Dedifferentiated amniotic fluid mesenchymal stem cell (primary cell): ENCODE measurements around the gene TSPAN5.

ENCODE experiments used
- DNase-seq: peaks from one replicate; pipeline ENCODE4 v3.0.0-alpha.2; 2016; ENCODE audit errors: extremely low spot score

Gene TSPAN5

DNA sequence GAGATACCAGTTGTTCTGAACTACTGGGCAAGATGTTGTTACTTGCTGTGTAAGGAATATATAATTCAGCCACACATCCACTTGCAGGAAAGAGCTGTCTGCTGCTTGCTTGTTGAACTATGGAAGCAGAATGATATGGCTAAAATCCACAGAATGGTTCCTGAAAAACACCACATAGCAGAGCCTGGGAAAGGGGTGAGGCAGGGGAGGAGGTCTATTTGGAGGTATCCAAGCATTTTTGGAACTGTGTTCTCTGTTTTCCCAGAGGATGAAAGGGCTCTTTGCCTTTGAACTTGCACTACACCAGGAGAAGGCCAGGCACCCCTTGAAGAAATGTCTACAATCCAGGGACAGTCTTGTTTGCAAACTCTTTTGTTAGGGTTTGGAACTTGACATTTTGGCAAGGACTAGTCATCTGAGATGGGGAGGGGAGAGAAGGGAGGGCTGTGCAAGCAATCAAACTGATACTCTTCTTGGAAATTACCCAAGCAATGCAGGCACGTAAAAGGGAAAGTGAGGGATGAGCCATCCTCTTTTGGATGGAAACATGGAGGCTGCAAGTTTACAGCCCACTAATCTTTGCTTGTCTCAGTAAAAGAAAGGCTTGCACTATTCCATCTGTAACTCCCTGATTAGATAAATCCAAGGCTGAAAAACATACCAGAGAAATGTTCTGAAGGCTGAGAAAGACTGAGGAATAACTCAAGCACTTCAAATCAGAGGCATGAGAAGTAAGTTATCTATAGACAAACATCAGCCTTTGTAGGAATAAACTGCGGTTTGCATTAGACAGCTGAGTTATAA, 141.0 kb downstream of the TSPAN5 start:
- no peak for DNase-seq

DNA sequence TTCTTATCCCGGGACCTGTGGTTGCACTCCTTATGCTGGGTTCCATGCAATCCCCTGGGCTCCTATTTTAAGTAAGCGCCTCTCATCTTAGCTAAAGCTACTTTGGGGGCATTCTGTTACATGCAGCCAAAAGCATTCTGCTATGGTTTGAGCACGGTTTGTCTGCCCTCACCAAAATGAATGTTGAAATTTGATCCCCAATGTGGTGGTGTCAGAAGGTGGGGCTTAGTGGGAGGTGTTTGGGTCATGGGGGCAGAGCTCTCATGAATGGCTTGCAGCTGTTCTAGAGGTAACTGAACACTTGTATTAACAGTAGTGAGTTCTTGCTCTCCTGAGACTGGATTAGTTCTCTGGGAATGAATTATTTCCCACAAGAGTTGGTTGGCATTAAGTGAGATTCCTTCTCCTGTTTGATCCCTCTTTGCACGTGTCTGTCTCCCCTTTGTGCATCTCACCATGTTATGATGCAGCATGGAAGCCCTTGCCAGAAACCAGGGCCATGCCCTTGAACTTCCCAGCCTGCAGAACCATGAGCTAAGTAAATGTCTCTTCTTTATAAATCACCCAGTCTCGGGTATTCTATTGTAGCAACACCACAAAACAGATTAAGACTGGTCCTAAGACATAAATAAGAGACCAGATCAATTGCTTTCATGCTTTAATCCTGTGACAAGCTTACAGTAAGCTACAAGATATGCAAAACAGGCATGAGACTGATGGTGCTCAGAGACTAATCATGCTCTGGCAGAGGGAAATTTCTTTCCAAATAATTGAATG, 141.8 kb downstream of the TSPAN5 start:
- DNase-seq, result no peak

DNA sequence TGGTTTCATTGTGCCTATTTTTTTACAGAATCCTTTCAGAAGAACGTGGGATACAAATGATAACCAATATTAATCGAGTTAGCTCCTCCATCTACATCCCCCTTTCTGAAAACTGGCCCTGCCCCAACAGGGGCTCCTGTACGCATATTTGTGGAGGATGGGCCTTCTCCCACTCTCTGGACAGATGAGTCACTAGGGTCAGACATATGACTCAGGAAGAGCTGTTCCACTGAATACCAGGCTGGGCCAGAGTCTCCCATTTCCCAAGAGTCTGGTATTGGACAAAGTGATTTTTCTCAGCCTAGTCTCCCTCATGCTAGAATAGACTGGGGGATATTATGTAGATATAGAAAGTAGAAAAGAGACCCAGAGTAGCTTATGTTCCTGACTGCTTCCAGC, 142.4 kb downstream of the TSPAN5 start:
- DNase-seq, result peak; percentile 59

- DNase-seq, result no peak
Measured at GRCh38 chr4:98515470-98515809, 143.0 kb downstream of the TSPAN5 start.

DNA sequence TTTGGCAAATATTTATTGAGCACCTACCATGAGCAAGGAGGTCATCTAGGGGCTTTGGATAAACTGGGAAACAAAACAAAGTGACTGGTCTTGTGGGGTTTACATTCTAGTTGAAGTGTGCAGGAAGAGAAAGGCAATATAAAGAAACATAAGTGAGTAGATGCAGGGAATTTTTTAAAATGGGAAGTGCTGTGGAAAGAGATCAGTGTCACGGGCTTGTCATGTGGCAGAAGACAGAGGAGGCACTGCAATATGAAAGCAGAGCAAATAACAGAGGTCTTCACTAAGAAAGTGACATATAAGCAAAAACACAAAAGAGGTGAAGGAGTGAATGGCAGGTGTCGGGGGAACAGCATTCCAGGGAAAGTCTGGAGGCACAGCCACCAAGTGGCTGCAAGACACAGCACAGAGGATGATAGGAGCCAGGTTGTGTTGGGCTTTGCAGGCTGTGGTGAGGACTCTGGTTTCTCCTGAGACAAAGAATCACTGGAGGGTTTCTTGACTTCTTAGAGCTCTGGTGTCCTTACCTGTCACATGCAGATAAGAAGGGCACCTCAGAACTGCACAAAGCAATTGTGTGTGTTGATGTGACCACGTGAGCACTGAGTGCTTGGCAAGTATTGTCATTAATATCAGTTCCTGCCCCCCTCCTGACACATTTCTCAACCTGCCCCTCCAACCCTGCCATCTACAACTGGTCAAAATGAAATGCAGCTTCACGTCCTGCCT, 143.5 kb downstream of the TSPAN5 start:
- no peak for DNase-seq

- DNase-seq, result no peak
Measured at GRCh38 chr4:98512918-98513317, 145.5 kb downstream of the TSPAN5 start.

DNA sequence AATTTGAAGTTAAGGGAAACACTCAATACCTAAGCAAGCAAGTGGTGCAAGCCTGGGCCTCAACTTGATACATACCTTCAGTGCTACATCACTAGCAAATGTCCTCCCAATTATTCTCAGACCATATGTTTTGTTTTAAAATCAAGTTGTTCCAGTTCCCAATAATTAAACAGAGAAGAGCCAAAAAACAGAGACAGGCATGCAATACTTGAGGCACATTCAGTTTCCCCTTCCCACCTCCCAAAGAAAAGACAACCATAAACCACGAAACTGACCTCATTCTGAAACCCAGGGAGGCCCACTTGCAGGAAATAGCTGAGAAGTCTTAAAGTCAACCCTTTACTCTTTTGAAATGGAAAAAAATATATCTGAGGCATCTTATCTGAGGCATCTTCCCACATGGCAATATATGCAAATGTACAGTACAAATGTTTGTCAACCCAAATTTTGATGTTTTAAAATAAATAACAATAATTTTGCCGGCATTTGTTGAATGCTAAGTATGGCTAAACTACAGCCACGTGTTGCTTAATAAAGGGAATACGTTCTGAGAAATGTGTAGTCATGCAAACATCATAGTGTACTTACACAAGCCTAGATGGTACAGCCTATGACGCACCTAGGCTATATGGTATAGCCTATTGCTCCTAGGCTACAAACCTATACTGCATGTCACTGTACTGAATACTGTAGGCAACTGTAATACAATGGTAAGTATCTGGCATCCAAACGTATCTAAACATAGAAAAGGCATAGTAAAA, 147.5 kb downstream of the TSPAN5 start:
- DNase-seq, result peak; percentile 91

DNA sequence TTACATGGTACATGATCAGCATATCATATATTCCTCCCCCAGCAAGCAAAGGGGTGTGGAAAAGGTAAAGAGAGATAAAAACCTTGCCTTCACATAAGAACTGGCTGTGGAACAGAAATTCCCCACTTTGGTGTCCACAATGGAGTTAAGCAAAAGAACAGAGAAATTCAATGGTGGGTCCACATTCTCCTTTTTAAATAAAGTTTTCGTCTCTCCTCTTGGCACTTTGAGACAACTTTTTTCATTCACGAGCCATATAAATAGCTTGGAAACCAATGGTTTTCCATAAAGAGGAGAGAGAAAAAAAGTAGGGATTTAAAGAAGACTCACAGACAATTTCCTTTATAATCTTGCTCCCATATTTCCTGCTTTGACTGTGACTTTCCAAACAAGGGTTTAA, 148.1 kb downstream of the TSPAN5 start:
- no peak for DNase-seq

- no peak for DNase-seq
Measured at GRCh38 chr4:98509721-98510120, 148.7 kb downstream of the TSPAN5 start.

- DNase-seq, result no peak
Measured at GRCh38 chr4:98508829-98509598, 149.4 kb downstream of the TSPAN5 start.

DNA sequence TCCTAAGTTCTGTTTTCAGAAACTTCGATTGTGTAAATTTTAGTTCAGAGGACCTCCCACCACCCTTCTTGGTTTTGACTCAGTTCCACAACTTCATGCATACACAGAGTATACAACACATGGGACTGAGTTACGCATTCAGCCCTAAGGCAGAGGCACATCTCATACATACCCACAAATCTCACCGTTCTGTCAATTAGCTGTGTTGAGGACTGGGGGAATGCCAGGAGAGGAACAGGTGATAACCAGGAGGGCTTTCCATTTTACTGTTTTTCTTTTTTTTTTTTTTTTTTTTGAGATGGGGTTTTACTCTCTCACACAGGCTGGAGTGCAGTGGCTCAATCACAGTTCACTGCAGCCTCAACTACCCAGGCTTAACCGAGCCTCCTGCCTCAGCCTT, 150.2 kb downstream of the TSPAN5 start:
- no peak for DNase-seq

GRCh38 chr4:98507299-98507698, 151.1 kb downstream of the TSPAN5 start:
- no peak for DNase-seq

DNA sequence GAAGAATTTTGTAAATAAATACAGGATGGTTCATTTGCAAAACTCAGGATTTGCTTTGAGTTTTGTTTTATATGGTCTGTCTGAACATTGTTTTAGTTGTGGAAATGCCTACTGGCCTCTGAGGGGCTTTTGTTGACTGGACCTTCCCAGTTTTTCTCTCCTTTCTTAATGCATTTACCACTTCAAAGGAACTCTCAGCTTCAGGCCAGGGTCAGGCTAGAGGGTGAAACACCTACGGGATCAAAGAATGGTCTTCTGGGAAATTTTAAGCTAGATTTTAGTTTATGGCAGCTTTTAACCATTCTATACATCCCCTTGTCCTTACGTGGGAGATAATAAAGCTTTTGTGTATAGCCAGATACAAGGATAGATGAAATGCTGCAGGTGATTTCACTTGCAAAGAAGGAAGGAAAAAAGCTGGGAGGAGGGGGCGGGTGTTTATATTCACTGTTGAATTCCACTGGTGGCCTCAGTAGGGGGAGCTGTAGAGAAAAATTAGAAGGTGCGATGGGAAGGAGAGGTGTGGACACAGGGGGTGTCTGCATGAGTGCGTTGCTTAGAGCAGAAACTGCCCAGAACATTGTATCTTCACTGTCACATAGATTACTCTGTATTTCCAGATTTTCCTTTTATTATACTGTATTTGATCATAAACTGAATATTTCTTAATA, 151.8 kb downstream of the TSPAN5 start:
- no peak for DNase-seq

DNA sequence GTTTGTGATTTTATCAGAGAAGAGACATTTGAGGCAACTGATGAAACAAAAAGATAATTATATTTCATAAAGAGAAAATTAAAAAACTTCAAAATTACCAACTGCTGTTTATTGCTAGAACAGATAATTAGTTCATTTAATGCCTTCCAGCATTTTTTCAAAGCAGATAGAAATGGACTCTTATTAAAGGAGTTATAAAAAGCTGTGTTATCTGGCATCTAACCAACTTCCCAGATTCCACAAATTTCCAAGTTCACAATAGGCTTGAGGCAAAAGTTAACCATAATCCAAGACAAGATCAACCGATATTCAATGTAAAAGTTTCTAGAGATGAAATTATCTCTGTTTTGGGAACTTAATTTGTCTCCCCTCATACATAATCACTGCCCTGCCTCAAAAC, 152.4 kb downstream of the TSPAN5 start:
- no peak for DNase-seq

DNA sequence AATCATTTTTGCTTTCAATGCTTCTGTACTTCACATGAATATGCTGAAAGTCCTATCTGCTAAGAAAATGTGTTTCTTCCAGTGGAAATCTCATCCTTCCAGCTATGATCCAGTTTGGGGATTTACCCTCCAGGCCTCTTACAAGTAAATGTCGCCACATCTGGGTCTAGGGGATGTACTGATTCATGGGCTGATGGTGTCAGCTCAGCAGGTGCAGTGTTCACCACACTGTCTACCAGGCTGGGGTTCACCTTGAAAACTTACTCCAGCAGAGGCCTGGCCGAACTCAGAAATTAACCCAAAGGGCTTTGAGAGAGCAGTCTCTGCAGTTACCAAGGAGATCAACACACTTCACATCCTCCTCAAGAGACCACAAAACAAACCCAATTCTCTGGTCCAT, 154.3 kb downstream of the TSPAN5 start:
- DNase-seq, result no peak

- no peak for DNase-seq
Measured at GRCh38 chr4:98503676-98504075, 154.7 kb downstream of the TSPAN5 start.

- DNase-seq, result no peak
Measured at GRCh38 chr4:98502624-98503023, 155.8 kb downstream of the TSPAN5 start.

DNA sequence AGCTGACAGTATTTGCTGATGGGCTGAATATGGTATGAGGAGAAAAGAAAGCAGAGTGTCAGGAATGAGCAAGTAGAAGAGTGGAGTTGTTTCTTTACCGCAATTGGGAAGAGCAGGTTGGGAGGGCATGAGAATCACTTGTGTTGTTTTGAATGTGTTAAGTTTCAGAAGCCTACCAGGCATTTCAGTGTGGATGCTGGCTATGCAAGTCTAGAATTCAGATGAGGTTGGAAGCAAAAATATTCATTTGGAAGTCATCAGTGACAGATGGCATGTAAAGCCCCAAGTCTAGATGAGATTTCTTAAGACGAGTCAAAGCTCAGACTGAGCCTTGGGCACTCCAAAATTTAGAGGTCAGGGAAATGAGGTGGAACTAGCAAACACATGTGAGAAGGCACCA, 156.4 kb downstream of the TSPAN5 start:
- DNase-seq, result no peak

DNA sequence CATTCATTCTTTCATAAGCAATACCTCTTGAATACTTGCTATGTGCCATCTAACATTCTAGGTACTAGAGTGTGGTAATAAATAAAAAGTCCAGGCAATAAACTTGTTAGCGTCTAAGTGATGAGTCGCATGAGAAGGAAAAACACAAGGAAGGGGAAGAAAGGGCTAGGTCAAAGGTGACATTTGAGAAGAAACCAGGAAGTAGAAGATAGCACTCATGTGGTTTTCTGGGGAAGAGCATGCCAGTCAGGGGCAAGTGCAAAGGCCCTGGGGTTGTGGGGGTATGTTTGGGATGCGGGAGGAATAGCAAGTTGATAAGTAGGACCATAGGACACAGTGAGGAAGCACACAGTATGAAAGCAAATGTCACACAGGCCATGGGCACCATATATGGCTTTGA, 157.0 kb downstream of the TSPAN5 start:
- no peak for DNase-seq

- no peak for DNase-seq
Measured at GRCh38 chr4:98498774-98499173, 159.6 kb downstream of the TSPAN5 start.
